Measurements from ENCODE around the gene TNNC2. TPM values are rescaled to one million over a fixed set of nuclear protein-coding genes. Genes with fewer than 3 reads are reported as not detected.

TNNC2 gene
- 0.22 to 0.48 TPM (median 0.31 TPM) in 3 of 5 replicates, not detected in the others for total RNA-seq (2022; extraction: Qiagen RNA extraction; ENCODE audit: low read depth)

DNA sequence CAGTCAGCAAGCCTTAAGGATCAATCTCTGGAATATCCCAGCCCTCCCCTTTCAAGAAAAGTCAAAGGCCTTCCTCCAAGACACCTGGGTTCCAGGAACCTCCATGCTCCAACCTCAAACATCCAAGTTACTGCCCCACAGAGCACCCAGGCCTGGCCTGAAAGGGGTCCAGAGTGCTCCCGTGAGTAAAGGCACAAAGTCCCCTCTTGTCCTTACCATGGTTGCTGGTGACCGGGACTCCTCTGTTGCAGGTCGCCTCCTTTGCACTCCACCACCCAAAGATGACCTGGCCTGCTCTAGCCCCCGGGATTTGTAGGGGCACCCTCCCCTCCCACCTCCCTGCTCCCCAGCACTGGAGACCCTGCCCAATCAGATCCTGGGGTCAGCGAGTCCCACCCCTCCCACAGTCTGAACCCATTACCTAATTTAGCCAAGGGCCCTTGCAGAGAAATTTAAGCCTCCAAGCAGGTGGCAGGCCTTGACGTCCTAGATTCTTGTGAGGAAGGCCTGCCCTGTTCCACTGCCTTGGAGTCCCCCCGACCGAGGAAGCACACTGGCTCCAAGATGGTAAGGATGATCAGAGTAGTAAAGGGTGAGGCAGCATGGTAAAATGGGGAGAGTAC, at the start of gene TNNC2:
TSS of gene TNNC2 (minus strand) at position 283 of the 623 bp plus-strand sequence. CDS start at position 219, 64 bp downstream.

GRCh38 chr20:45857114-45857881, 30.2 kb upstream of the TNNC2 start, which contains the start of the genes ACOT8 and ZSWIM3:
ACOT8 (minus strand) TSS chr20:45857392; CDS start chr20:45857315, 77 bp downstream.
ZSWIM3 (plus strand) TSS chr20:45857614; CDS start chr20:45857826, 212 bp downstream.

DNA sequence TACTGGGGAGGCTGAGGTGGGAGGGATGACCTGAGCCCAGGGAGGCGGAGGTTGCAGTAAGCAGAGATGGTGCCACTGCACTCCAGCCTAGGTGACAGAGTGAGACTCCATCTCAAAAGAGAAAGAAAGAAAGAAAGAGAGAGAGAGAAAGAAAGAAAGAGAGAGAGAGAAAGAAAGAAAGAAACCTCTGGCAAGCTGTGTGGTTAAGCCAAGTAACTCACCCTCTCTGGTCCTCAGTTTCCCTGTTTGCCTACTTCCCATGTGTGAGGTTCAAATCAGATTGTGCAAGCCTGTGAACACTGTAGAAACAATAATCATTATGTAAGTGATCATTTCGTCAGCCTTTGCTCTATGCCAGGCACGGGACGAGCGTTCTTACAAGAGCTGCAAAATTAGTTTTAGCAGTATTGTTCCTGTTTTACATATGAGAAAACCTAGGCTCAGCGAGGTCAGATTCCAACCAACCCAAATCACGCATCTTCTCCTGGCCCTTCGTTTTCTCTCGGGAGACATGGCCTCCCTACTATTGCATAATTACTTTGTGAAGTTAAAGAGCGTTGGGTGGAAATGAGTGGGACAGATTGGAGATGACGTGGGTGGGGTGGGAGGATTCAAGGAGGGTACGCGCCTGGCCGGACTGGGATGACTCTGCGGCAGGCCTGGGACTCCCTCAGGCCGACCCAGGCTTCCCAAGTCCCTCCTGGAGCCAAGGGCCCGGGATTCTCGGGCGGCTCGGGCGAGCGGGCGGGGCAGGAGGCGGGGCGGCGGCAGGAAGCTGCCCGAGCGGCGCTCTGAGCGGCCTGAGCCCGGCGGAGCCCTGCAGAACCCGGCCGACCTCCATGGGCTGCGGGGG, 6.1 kb upstream of the TNNC2 start, which contains the start of gene SNX21:
TSS of gene SNX21 (plus strand) at position 770 of the 853 bp plus-strand sequence. CDS start 121 bp downstream, outside the sequence.

GRCh38 chr20:45812157-45813005, 14.7 kb downstream of the TNNC2 start, which contains the start of gene UBE2C:
UBE2C (plus strand) TSS chr20:45812644; CDS start chr20:45812696, 52 bp downstream.

Other genes with a start within 250 kb of the TNNC2 start
- not detected in 5 replicates for gene WFDC8, start 248.0 kb downstream of the TNNC2 start, total RNA-seq (2022; extraction: Qiagen RNA extraction; ENCODE audit: low read depth)
- not detected in 5 replicates for gene WFDC10A, start 197.6 kb downstream of the TNNC2 start, total RNA-seq (2022; extraction: Qiagen RNA extraction; ENCODE audit: low read depth)
- not detected in 5 replicates for gene WFDC9, start 196.0 kb downstream of the TNNC2 start, total RNA-seq (2022; extraction: Qiagen RNA extraction; ENCODE audit: low read depth)
- gene WFDC11, start 157.1 kb downstream of the TNNC2 start, total RNA-seq (2022; extraction: Qiagen RNA extraction; ENCODE audit: low read depth): not detected in 5 replicates
- not detected in 5 replicates for gene WFDC13, start 125.3 kb downstream of the TNNC2 start, total RNA-seq (2022; extraction: Qiagen RNA extraction; ENCODE audit: low read depth)
- not detected in 5 replicates for gene WFDC10B, start 122.3 kb downstream of the TNNC2 start, total RNA-seq (2022; extraction: Qiagen RNA extraction; ENCODE audit: low read depth)
- not detected in 5 replicates for gene SPINT4, start 105.0 kb downstream of the TNNC2 start, total RNA-seq (2022; extraction: Qiagen RNA extraction; ENCODE audit: low read depth)
- gene WFDC3, start 35.4 kb downstream of the TNNC2 start, total RNA-seq (2022; extraction: Qiagen RNA extraction; ENCODE audit: low read depth): 0.28 TPM in 1 of 5 replicates, not detected in the others
- gene DNTTIP1, start 35.4 kb downstream of the TNNC2 start, total RNA-seq (2022; extraction: Qiagen RNA extraction; ENCODE audit: low read depth): 32.5 to 40.1 TPM (median 37.4 TPM) in 5 replicates
- 226 to 288 TPM (median 250 TPM) in 5 replicates for gene UBE2C, start 14.7 kb downstream of the TNNC2 start, total RNA-seq (2022; extraction: Qiagen RNA extraction; ENCODE audit: low read depth)
- 9.4 to 12.4 TPM (median 10.7 TPM) in 5 replicates for gene SNX21, start 6.5 kb upstream of the TNNC2 start, total RNA-seq (2022; extraction: Qiagen RNA extraction; ENCODE audit: low read depth)
- 15.4 to 20.0 TPM (median 17.7 TPM) in 5 replicates for gene ACOT8, start 30.1 kb upstream of the TNNC2 start, total RNA-seq (2022; extraction: Qiagen RNA extraction; ENCODE audit: low read depth)
- 1.4 to 1.6 TPM (median 1.6 TPM) in 5 replicates for gene ZSWIM3, start 30.3 kb upstream of the TNNC2 start, total RNA-seq (2022; extraction: Qiagen RNA extraction; ENCODE audit: low read depth)
- gene ZSWIM1, start 53.9 kb upstream of the TNNC2 start, total RNA-seq (2022; extraction: Qiagen RNA extraction; ENCODE audit: low read depth): 6.1 to 7.0 TPM (median 6.6 TPM) in 5 replicates
- gene SPATA25, start 60.3 kb upstream of the TNNC2 start, total RNA-seq (2022; extraction: Qiagen RNA extraction; ENCODE audit: low read depth): 0.23 to 0.87 TPM (median 0.66 TPM) in 5 replicates
- 0.88 to 1.5 TPM (median 1.4 TPM) in 5 replicates for gene NEURL2, start 63.9 kb upstream of the TNNC2 start, total RNA-seq (2022; extraction: Qiagen RNA extraction; ENCODE audit: low read depth)
- gene CTSA, start 64.0 kb upstream of the TNNC2 start, total RNA-seq (2022; extraction: Qiagen RNA extraction; ENCODE audit: low read depth): 92.6 to 141 TPM (median 119 TPM) in 5 replicates
- 1.3 to 2.3 TPM (median 2.0 TPM) in 5 replicates for gene PLTP, start 84.8 kb upstream of the TNNC2 start, total RNA-seq (2022; extraction: Qiagen RNA extraction; ENCODE audit: low read depth)
- 27.7 to 35.6 TPM (median 32.2 TPM) in 5 replicates for gene PCIF1, start 107.4 kb upstream of the TNNC2 start, total RNA-seq (2022; extraction: Qiagen RNA extraction; ENCODE audit: low read depth)
- 6.6 to 10.0 TPM (median 9.5 TPM) in 5 replicates for gene ZNF335, start 144.9 kb upstream of the TNNC2 start, total RNA-seq (2022; extraction: Qiagen RNA extraction; ENCODE audit: low read depth)
- gene MMP9, start 181.6 kb upstream of the TNNC2 start, total RNA-seq (2022; extraction: Qiagen RNA extraction; ENCODE audit: low read depth): 0.43 to 1.1 TPM (median 0.50 TPM) in 5 replicates
- gene SLC12A5, start 201.9 kb upstream of the TNNC2 start, total RNA-seq (2022; extraction: Qiagen RNA extraction; ENCODE audit: low read depth): 12.4 to 17.2 TPM (median 15.6 TPM) in 5 replicates